ENCODE results near the gene VWC2. TPM values are rescaled to one million over a fixed set of nuclear protein-coding genes. Genes with fewer than 3 reads are reported as not detected.

VWC2 gene
- total RNA-seq, 1 donor from 2014 or later = not detected

GRCh38 chr7:49937608-49938007 is 164.2 kb downstream of the VWC2 start:
- DNase-seq (ENCODE audit: low read depth) = no peak
